WTC11 (cell line): ENCODE data around the gene ELOA. TPM values are rescaled to one million over a fixed set of nuclear protein-coding genes. Genes with fewer than 3 reads are reported as not detected.
A peak's percentile ranks its signal among the peaks of the same experiment; 100 is the strongest.

Experiments
- ATAC-seq: fragments of 200-7000 bp; cut with Tn5 transposase; 2 replicates; pipeline ENCODE4 v1.10.0; 2021; ENCODE audit warnings: mild to moderate bottlenecking, moderate library complexity
- CTCF ChIA-PET: fragments of 300-600 bp; sonication (Branson Sonifier 250); formaldehyde crosslinking; loops from one replicate; lab custom pipeline; 2021; ENCODE audit warnings: antibody characterized with exemption; lab: Charles Lee
- POLR2A ChIA-PET: fragments of 350-600 bp; sonication (Branson Sonifier 250); formaldehyde crosslinking; loops from one replicate; lab custom pipeline; 2021; ENCODE audit warnings: antibody characterized with exemption; lab: Charles Lee
- DNase-seq: peaks from one replicate; pipeline ENCODE4 v3.0.0; 2021; ENCODE audit warnings: low spot score
- H3K27ac Mint-ChIP-seq: 2 replicates; pipeline ENCODE4 v1.8.0; 2021; ENCODE audit warnings: mixed read lengths
- H3K27me3 Mint-ChIP-seq: 2 replicates; pipeline ENCODE4 v1.8.0; 2021; ENCODE audit warnings: low read depth, mild to moderate bottlenecking, moderate library complexity, mixed read lengths
- H3K36me3 Mint-ChIP-seq: 2 replicates; pipeline ENCODE4 v1.8.0; 2021; ENCODE audit warnings: mixed read lengths
- H3K4me1 Mint-ChIP-seq: 2 replicates; pipeline ENCODE4 v1.8.0; 2022; ENCODE audit warnings: mixed read lengths
- H3K4me3 Mint-ChIP-seq: 2 replicates; pipeline ENCODE4 v1.8.0; 2021; ENCODE audit warnings: mild to moderate bottlenecking, moderate library complexity, mixed read lengths
- H3K9me3 Mint-ChIP-seq: 2 replicates; pipeline ENCODE4 v1.8.0; 2021; ENCODE audit warnings: mixed read lengths
- ATF6 ChIP-seq: sonication (generic); formaldehyde crosslinking; IDR thresholded peaks from 2 replicates; pipeline ENCODE4 v1.8.1; 2023; ENCODE audit warnings: mild to moderate bottlenecking, missing genetic modification reagents
- CREM ChIP-seq: sonication (generic); formaldehyde crosslinking; IDR thresholded peaks from 2 replicates; pipeline ENCODE4 v1.8.1; 2022; ENCODE audit warnings: mild to moderate bottlenecking, missing genetic modification reagents, moderate library complexity
- E2F5 ChIP-seq: sonication (generic); formaldehyde crosslinking; IDR thresholded peaks from 2 replicates; pipeline ENCODE4 v1.8.1; 2022; ENCODE audit warnings: mild to moderate bottlenecking, moderate library complexity, missing genetic modification reagents
- FOXJ3 ChIP-seq: sonication (generic); formaldehyde crosslinking; IDR thresholded peaks from 2 replicates; pipeline ENCODE4 v1.9.0; 2021; ENCODE audit warnings: missing genetic modification reagents, mild to moderate bottlenecking, borderline replicate concordance
- GABPB1 ChIP-seq: sonication (generic); formaldehyde crosslinking; IDR thresholded peaks from 2 replicates; pipeline ENCODE4 v1.8.1; 2023; ENCODE audit warnings: mild to moderate bottlenecking, missing genetic modification reagents
- GRHL2 ChIP-seq: fragments of 250-450 bp; sonication (Bioruptor Pico); IDR thresholded peaks from 2 replicates; pipeline ENCODE4 v1.8.0; 2022; ENCODE audit warnings: mild to moderate bottlenecking, moderate library complexity; ENCODE audit not compliant: insufficient replicate concordance, severe bottlenecking
- GTF2I ChIP-seq: fragments of 250-450 bp; sonication (Bioruptor Pico); conservative IDR thresholded peaks from 2 replicates; pipeline ENCODE4 v1.4.0; 2021; ENCODE audit warnings: mild to moderate bottlenecking
- HMGXB4 ChIP-seq: sonication (generic); formaldehyde crosslinking; IDR thresholded peaks from 2 replicates; pipeline ENCODE4 v1.8.1; 2023; ENCODE audit warnings: mild to moderate bottlenecking, moderate library complexity, missing genetic modification reagents
- IRF2 ChIP-seq: sonication (generic); formaldehyde crosslinking; IDR thresholded peaks from 2 replicates; pipeline ENCODE4 v1.8.0; 2022; ENCODE audit warnings: low read depth, missing genetic modification reagents, borderline replicate concordance
- JAZF1 ChIP-seq: fragments of 250-450 bp; sonication (Bioruptor Pico); IDR thresholded peaks from 2 replicates; pipeline ENCODE4 v1.9.0; 2021; ENCODE audit warnings: moderate library complexity, mild to moderate bottlenecking, inconsistent platforms
- MLX ChIP-seq: sonication (generic); formaldehyde crosslinking; IDR thresholded peaks from 2 replicates; pipeline ENCODE4 v1.8.1; 2023; ENCODE audit warnings: mild to moderate bottlenecking, missing genetic modification reagents, moderate library complexity
- NFYB ChIP-seq: sonication (generic); formaldehyde crosslinking; conservative IDR thresholded peaks from 2 replicates; pipeline ENCODE4 v1.8.0; 2022; ENCODE audit warnings: low read depth, missing genetic modification reagents
- SOX15 ChIP-seq: fragments of 250-450 bp; sonication (Bioruptor Pico); IDR thresholded peaks from 2 replicates; pipeline ENCODE4 v1.9.0; 2021; ENCODE audit warnings: mild to moderate bottlenecking
- STAT6 ChIP-seq: sonication (generic); formaldehyde crosslinking; conservative IDR thresholded peaks from 2 replicates; pipeline ENCODE4 v1.8.1; 2023; ENCODE audit warnings: mild to moderate bottlenecking, low read depth, missing genetic modification reagents, moderate library complexity
- TP53 ChIP-seq: sonication (generic); formaldehyde crosslinking; IDR thresholded peaks from 2 replicates; pipeline ENCODE4 v1.8.1; 2023; ENCODE audit warnings: mild to moderate bottlenecking, missing genetic modification reagents
- ZBTB21 ChIP-seq: sonication (generic); formaldehyde crosslinking; IDR thresholded peaks from 2 replicates; pipeline ENCODE4 v1.8.1; 2023; ENCODE audit warnings: mild to moderate bottlenecking, missing genetic modification reagents, borderline replicate concordance
- ZNF138 ChIP-seq: sonication (generic); formaldehyde crosslinking; conservative IDR thresholded peaks from 2 replicates; pipeline ENCODE4 v1.8.1; 2022; ENCODE audit warnings: mild to moderate bottlenecking, moderate library complexity, missing genetic modification reagents
- ZNF263 ChIP-seq: sonication (generic); formaldehyde crosslinking; IDR thresholded peaks from 2 replicates; pipeline ENCODE4 v1.8.1; 2022; ENCODE audit warnings: low read depth, mild to moderate bottlenecking, moderate library complexity, missing genetic modification reagents
- ZNF416 ChIP-seq: fragments of 250-450 bp; sonication (Bioruptor Pico); IDR thresholded peaks from 2 replicates; pipeline ENCODE4 v1.9.0; 2021; ENCODE audit warnings: mild to moderate bottlenecking, inconsistent platforms
- total RNA-seq: library from RNA; stranded (reverse); gene quantifications from 3 replicates; pipeline ENCODE4 v1.2.3, GENCODE V29; 2021

ELOA gene
- total RNA-seq, 1 experiment from 2014 or later, result 45.1 TPM

GRCh38 chr1:23792151-23792945 lies 49.1 kb downstream of the ELOA start:
- H3K27ac Mint-ChIP-seq, result peak overlapping the region; percentile 32; the same call in 1 of the 2 replicates

GRCh38 chr1:23793018-23793781 lies 49.9 kb downstream of the ELOA start:
- no peaks in the 10 kb centered on the region for H3K9me3 Mint-ChIP-seq
- no peak for DNase-seq
- peaks cover 15% of the 10 kb centered on the region for H3K4me1 Mint-ChIP-seq
- CTCF ChIA-PET, result interaction anchor here (0.8 to 2.2 kb wide), 4 partner anchors 15 to 23 kb away, joined by 3 to 8 read pairs (median 4); partner anchors contain the start of gene PITHD1
- POLR2A ChIA-PET, result no interaction called here
- H3K27me3 Mint-ChIP-seq, result no peaks in the 10 kb centered on the region
- ATAC-seq, result no peak
- H3K36me3 Mint-ChIP-seq, result peaks cover 12% of the 10 kb centered on the region
- H3K4me3 Mint-ChIP-seq, result no peak overlapping the region; the same call in 1 of the 2 replicates
- H3K27ac Mint-ChIP-seq, result no peak overlapping the region; the same call in 1 of the 2 replicates
- TF ChIP-seq ZBTB21 (CRISPR knock-in tag), result no peak
- no peak for TF ChIP-seq ZNF416
- no peak for TF ChIP-seq E2F5 (CRISPR knock-in tag)
- TF ChIP-seq SOX15 (CRISPR knock-in tag), result no peak
- no peak for TF ChIP-seq STAT6 (CRISPR knock-in tag)
- TF ChIP-seq GABPB1 (CRISPR knock-in tag), result no peak
- TF ChIP-seq IRF2 (CRISPR knock-in tag), result no peak
- TF ChIP-seq JAZF1 (CRISPR knock-in tag), result no peak
- TF ChIP-seq CREM (CRISPR knock-in tag), result no peak
- no peak for TF ChIP-seq ZNF138 (CRISPR knock-in tag)
- no peak for TF ChIP-seq ZNF263 (CRISPR knock-in tag)
- TF ChIP-seq TP53 (CRISPR knock-in tag), result no peak
- no peak for TF ChIP-seq GTF2I (CRISPR knock-in tag)
- no peak for TF ChIP-seq NFYB (CRISPR knock-in tag)

More at GRCh38 chr1:23792151-23792945, 49.1 kb downstream of the ELOA start:
- no peak for ATAC-seq
- peak overlapping the region; percentile 94 for H3K4me3 Mint-ChIP-seq
- DNase-seq, result no peak
- H3K9me3 Mint-ChIP-seq, result no peaks in the 10 kb centered on the region
- ChIA-PET CTCF (interaction anchor here (0.6 to 4.8 kb wide), 12 partner anchors 9 to 333 kb away, joined by 3 to 36 read pairs (median 6); partner anchors contain the start of genes GALE and PITHD1), POLR2A (interaction anchor here (0.9 to 2.0 kb wide), 3 partner anchors 9 to 101 kb away, joined by 3 to 7 read pairs (median 3); partner anchors contain the start of genes PITHD1 and RPL11)
- TF ChIP-seq ATF6 (no peak), FOXJ3 (CRISPR knock-in tag) (no peak), TP53 (CRISPR knock-in tag) (no peak), GRHL2 (no peak), HMGXB4 (CRISPR knock-in tag) (no peak), MLX (no peak)
- peaks cover 15% of the 10 kb centered on the region for H3K4me1 Mint-ChIP-seq
- peaks cover 20% of the 10 kb centered on the region for H3K36me3 Mint-ChIP-seq
- H3K27me3 Mint-ChIP-seq, result no peaks in the 10 kb centered on the region
